HepG2 (cell line): ENCODE results near the gene TMED6. TPM values are rescaled to one million over a fixed set of nuclear protein-coding genes. Genes with fewer than 3 reads are reported as not detected.

Source experiments
- AGO1 ChIP-seq: fragments of 200-400 bp; formaldehyde crosslinking; IDR thresholded peaks from 2 replicates; pipeline ENCODE4 v1.6.1; 2017; ENCODE audit warnings: mild to moderate bottlenecking, low read depth, low read length, moderate library complexity; ENCODE audit not compliant: poor library complexity, severe bottlenecking
- AHR ChIP-seq: IDR thresholded peaks from 2 replicates; pipeline ENCODE4 v1.6.1; 2018; ENCODE audit warnings: missing genetic modification reagents, missing compliant biosample characterization
- BORCS8-MEF2B ChIP-seq: sonication (generic); formaldehyde crosslinking; IDR thresholded peaks from 2 replicates; pipeline ENCODE4 v1.8.0; 2022; ENCODE audit warnings: mild to moderate bottlenecking, missing genetic modification reagents
- EED ChIP-seq: sonication (generic); formaldehyde crosslinking; IDR thresholded peaks from 2 replicates; pipeline ENCODE4 v1.5.0; 2020; ENCODE audit warnings: mild to moderate bottlenecking, missing genetic modification reagents
- GZF1 ChIP-seq: sonication (generic); formaldehyde crosslinking; IDR thresholded peaks from 2 replicates; pipeline ENCODE4 v1.5.1; 2020; ENCODE audit warnings: mild to moderate bottlenecking, missing genetic modification reagents
- KDM5B ChIP-seq: sonication (generic); formaldehyde crosslinking; IDR thresholded peaks from 2 replicates; pipeline ENCODE4 v1.4.0; 2020; ENCODE audit warnings: missing genetic modification reagents, mild to moderate bottlenecking, borderline replicate concordance
- KLF12 ChIP-seq: sonication (generic); formaldehyde crosslinking; IDR thresholded peaks from 2 replicates; pipeline ENCODE4 v1.4.0; 2020; ENCODE audit warnings: missing genetic modification reagents, borderline replicate concordance
- MEF2D ChIP-seq: sonication (generic); formaldehyde crosslinking; IDR thresholded peaks from 2 replicates; pipeline ENCODE4 v1.5.1; 2020; ENCODE audit warnings: mild to moderate bottlenecking, missing genetic modification reagents
- NKX3-1 ChIP-seq: sonication (generic); formaldehyde crosslinking; IDR thresholded peaks from 2 replicates; pipeline ENCODE4 v1.5.0; 2020; ENCODE audit warnings: missing genetic modification reagents
- NR3C1 ChIP-seq: sonication (generic); formaldehyde crosslinking; IDR thresholded peaks from 2 replicates; pipeline ENCODE4 v1.4.0; 2020; ENCODE audit warnings: missing genetic modification reagents
- SRSF4 ChIP-seq: fragments of 200-400 bp; formaldehyde crosslinking; IDR thresholded peaks from one replicate; pipeline ENCODE4 v1.6.1; 2018; ENCODE audit warnings: mild to moderate bottlenecking, low read depth, low read length, moderate library complexity; ENCODE audit not compliant: poor library complexity, severe bottlenecking
- TBX2 ChIP-seq: sonication (generic); formaldehyde crosslinking; IDR thresholded peaks from 2 replicates; pipeline ENCODE4 v1.5.0; 2020; ENCODE audit warnings: missing genetic modification reagents, mild to moderate bottlenecking, borderline replicate concordance
- TGIF2 ChIP-seq: IDR thresholded peaks from 2 replicates; pipeline ENCODE4 v1.6.1; 2016; ENCODE audit warnings: control low read depth, missing compliant biosample characterization
- YY1 ChIP-seq: IDR thresholded peaks from 2 replicates; pipeline ENCODE4 v1.6.1; 2011; ENCODE audit warnings: low read length, low read depth, moderate library complexity, mild to moderate bottlenecking; ENCODE audit not compliant: insufficient read depth, insufficient replicate concordance
- ZNF382 ChIP-seq: sonication (generic); formaldehyde crosslinking; IDR thresholded peaks from 2 replicates; pipeline ENCODE4 v1.5.0; 2020; ENCODE audit warnings: missing genetic modification reagents, mild to moderate bottlenecking, borderline replicate concordance
- ZSCAN21 ChIP-seq: sonication (generic); formaldehyde crosslinking; IDR thresholded peaks from 2 replicates; pipeline ENCODE4 v1.8.0; 2022; ENCODE audit warnings: mild to moderate bottlenecking, missing genetic modification reagents, moderate library complexity, borderline replicate concordance
- polyA plus RNA-seq, 8 experiments: library from polyadenylated mRNA; depleted of rRNA in 3 of 8; stranded (reverse) in 7 of 8; unstranded in 1 of 8; fragments of >200 nt; fragmentation: Illumina TruSeq in 4 of 8; extraction: Trizol in 4 of 8; gene quantifications; 2 replicates each; pipeline versions ENCODE4 v1.2.1 to v1.2.3, GENCODE V29; 2011 to 2016; ENCODE audit warnings: low read depth in 4 of 8, missing spikeins in 1 of 8, mixed read lengths in 1 of 8; ENCODE audit not compliant: insufficient read depth in 1 of 8
- total RNA-seq, 5 experiments: library from RNA; depleted of rRNA; stranded (reverse); fragments of >200 nt; fragmentation: Illumina TruSeq; extraction: Trizol; gene quantifications; 2 replicates each; pipeline ENCODE4 v1.2.3, GENCODE V29; 2016; ENCODE audit warnings: low read depth in 1 of 5
- TF ChIP-seq, protein P1 (sequence below): sonication (generic); formaldehyde crosslinking; IDR thresholded peaks from 2 replicates; pipeline ENCODE4 v1.4.0; 2020; ENCODE audit warnings: mild to moderate bottlenecking, missing genetic modification reagents
- TF ChIP-seq, protein P2 (sequence below): sonication (generic); formaldehyde crosslinking; IDR thresholded peaks from 2 replicates; pipeline ENCODE4 v1.8.0; 2023; ENCODE audit warnings: mild to moderate bottlenecking, missing genetic modification reagents

Gene TMED6
- total and polyA plus RNA-seq, 2 of the 13 experiments (the other 11 are each of a cell fraction or from before 2014, with no cell fraction given) = 9.8 to 14.4 TPM

DNA sequence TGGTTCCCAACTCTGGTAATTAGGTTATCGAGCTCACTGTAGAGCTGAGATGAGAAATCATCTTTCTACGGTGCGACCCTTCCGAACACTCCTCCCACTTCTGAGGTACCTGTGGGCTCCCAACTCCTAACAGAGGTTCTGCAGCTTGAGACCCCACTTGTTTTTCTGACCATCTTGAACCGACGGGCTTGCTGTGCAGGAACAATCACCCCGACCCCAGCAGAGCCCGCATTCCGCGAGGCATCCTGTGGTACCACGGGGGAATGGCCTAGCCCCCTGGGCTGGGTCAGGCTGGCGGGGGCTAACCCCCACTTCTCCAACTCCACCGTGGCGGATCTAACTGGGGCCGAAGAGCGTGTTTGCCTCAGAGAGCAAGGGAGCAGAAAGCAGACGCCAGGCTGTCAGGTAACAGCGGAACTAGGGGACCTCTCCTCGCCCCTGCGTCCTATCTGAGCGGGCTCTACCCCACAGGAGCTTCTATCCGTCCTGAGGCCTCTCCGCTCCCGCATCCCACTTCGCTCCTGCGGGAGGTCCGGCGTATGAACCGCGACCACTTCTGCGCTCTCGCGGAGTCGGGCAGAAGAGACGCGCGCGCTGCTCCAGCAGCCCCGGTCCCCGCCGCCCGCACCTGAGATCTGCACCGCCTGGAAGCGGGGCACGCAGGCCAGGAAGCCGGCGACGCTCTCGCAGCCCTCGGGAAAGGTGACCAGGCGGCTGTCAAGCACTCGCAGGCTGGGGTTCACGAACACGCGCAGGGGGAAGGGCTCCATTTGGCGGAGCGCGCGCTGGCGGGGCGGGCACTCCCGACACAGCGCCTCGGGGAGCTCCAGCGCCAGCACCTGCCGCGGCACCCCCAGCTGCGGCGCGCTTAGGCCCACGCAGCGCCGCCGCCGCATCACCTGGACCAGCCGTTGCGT, 22.0 kb downstream of the TMED6 start (continued):
- TF ChIP-seq, protein P1, sequence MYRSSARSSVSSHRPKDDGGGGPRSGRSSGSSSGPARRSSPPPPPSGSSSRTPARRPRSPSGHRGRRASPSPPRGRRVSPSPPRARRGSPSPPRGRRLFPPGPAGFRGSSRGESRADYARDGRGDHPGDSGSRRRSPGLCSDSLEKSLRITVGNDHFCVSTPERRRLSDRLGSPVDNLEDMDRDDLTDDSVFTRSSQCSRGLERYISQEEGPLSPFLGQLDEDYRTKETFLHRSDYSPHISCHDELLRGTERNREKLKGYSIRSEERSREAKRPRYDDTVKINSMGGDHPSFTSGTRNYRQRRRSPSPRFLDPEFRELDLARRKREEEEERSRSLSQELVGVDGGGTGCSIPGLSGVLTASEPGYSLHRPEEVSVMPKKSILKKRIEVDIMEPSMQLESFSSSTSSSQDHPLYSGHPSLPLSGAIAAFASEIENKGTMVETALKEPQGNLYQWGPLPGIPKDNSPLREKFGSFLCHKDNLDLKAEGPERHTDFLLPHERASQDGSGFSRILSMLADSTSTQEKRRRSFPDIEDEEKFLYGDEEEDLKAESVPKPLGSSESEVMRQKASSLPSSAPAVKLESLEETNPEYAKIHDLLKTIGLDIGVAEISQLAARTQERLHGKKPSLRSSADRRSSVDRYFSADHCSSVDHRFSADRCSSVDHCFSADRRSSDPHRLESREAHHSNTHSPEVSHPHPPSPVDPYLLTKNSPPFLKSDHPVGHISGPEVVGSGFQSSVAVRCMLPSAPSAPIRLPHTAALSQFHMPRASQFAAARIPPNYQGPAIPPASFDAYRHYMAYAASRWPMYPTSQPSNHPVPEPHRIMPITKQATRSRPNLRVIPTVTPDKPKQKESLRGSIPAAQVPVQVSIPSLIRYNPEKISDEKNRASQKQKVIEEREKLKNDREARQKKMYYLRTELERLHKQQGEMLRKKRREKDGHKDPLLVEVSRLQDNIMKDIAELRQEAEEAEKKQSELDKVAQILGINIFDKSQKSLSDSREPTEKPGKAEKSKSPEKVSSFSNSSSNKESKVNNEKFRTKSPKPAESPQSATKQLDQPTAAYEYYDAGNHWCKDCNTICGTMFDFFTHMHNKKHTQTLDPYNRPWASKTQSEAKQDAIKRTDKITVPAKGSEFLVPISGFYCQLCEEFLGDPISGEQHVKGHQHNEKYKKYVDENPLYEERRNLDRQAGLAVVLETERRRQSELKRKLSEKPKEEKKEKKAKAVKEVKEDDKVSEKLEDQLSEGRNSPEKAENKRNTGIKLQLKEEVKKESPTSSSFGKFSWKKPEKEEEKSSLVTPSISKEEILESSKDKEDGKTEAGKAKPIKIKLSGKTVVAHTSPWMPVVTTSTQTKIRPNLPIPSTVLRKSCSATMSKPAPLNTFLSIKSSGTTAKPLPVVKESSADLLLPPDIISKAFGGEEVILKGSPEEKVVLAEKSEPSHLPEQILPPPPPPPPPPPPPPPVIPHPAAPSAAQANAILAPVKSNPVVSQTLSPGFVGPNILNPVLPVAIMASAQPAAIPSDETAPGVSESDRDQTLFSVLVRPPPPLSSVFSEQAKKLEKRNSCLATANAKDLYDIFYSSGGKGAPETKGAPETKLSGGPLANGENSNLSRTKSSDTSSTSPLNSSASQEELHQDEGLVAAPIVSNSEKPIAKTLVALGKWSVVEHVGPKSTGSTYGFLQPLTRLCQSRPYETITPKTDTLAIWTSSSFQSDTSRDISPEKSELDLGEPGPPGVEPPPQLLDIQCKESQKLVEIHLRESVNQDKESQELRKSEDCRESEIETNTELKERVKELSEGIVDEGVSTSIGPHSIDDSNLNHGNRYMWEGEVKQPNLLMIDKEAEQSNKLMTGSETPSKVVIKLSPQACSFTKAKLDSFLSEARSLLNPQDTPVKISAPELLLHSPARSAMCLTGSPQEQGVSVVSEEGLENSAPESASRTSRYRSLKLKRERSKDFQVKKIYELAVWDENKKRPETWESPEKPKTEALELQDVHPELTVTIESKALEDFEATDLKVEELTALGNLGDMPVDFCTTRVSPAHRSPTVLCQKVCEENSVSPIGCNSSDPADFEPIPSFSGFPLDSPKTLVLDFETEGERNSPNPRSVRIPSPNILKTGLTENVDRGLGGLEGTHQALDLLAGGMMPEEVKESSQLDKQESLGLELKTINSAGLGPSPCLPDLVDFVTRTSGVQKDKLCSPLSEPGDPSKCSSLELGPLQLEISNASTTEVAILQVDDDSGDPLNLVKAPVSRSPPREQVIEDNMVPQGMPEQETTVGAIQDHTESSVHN (CRISPR knock-in tag) = 0 out of 2 replicates have a peak, but pooled peaks have one; percentile 20
- no peak for TF ChIP-seq YY1
- no peak for TF ChIP-seq BORCS8-MEF2B (CRISPR knock-in tag)
- no peak for TF ChIP-seq ZSCAN21 (CRISPR knock-in tag)
- TF ChIP-seq NR3C1 (CRISPR knock-in tag) = no peak
- no peak for TF ChIP-seq NKX3-1 (CRISPR knock-in tag)
- peak; percentile 83 for TF ChIP-seq GZF1
- TF ChIP-seq, protein P2, sequence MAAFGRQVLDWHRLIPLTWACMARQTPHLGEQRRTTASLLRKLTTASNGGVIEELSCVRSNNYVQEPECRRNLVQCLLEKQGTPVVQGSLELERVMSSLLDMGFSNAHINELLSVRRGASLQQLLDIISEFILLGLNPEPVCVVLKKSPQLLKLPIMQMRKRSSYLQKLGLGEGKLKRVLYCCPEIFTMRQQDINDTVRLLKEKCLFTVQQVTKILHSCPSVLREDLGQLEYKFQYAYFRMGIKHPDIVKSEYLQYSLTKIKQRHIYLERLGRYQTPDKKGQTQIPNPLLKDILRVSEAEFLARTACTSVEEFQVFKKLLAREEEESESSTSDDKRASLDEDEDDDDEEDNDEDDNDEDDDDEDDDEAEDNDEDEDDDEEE (CRISPR knock-in tag) = peak; percentile 16; the same call in 1 of the 2 replicates
- peak; percentile 70 for TF ChIP-seq AGO1
- no peak for TF ChIP-seq AHR (CRISPR knock-in tag)
- TF ChIP-seq KDM5B (CRISPR knock-in tag) = peak; percentile 30; the same call in 1 of the 2 replicates
- TF ChIP-seq KLF12 (CRISPR knock-in tag) = no peak
- TF ChIP-seq TGIF2 = peak; percentile 79; the same call in 1 of the 2 replicates
- peak; percentile 63 for TF ChIP-seq SRSF4
- peak; percentile 47; the same call in 1 of the 2 replicates for TF ChIP-seq TBX2
- TF ChIP-seq EED (CRISPR knock-in tag) = peak; percentile 25; the same call in 1 of the 2 replicates
- peak; percentile 34; the same call in 1 of the 2 replicates for TF ChIP-seq MEF2D (CRISPR knock-in tag)
- TF ChIP-seq ZNF382 = no peak
